Forelimb muscle (tissue), 1 donor: ENCODE results near the gene SLC25A39. TPM values are rescaled to one million over a fixed set of nuclear protein-coding genes. Genes with fewer than 3 reads are reported as not detected.

Experiments
- DNase-seq: peaks from one replicate; pipeline ENCODE4 v3.0.0-alpha.2; 2013; ENCODE audit warnings: low read depth
- polyA plus RNA-seq: library from polyadenylated mRNA; unstranded; fragments of 120-200 nt; gene quantifications from one replicate; pipeline ENCODE4 v1.2.1, GENCODE V29; 2013; ENCODE audit not compliant: insufficient read length

The SLC25A39 gene
- polyA plus RNA-seq, 1 donor = 54.3 TPM

- no peak for DNase-seq
Observed at GRCh38 chr17:44279346-44279665, 45.3 kb downstream of the SLC25A39 start.

GRCh38 chr17:44277976-44278375 is 46.6 kb downstream of the SLC25A39 start:
- no peak for DNase-seq

- DNase-seq = no peak
Observed at GRCh38 chr17:44273607-44274006, 51.0 kb downstream of the SLC25A39 start.

GRCh38 chr17:44272954-44273353 is 51.7 kb downstream of the SLC25A39 start:
- DNase-seq = no peak

GRCh38 chr17:44272321-44272951 is 52.2 kb downstream of the SLC25A39 start:
- DNase-seq = no peak

Other genes with a start within 250 kb of the SLC25A39 start
- 60.7 TPM for gene HDAC5, start 201.2 kb downstream of the SLC25A39 start, polyA plus RNA-seq
- gene HROB, start 182.9 kb downstream of the SLC25A39 start, polyA plus RNA-seq = 2.4 TPM
- 18.2 TPM for gene ASB16, start 154.1 kb downstream of the SLC25A39 start, polyA plus RNA-seq
- 53.3 TPM for gene TMUB2, start 137.9 kb downstream of the SLC25A39 start, polyA plus RNA-seq
- 54.2 TPM for gene ATXN7L3, start 124.9 kb downstream of the SLC25A39 start, polyA plus RNA-seq
- 60.6 TPM for gene UBTF, start 105.1 kb downstream of the SLC25A39 start, polyA plus RNA-seq
- 11.3 TPM for gene SLC4A1, start 56.7 kb downstream of the SLC25A39 start, polyA plus RNA-seq
- 2.0 TPM for gene RUNDC3A, start 16.2 kb downstream of the SLC25A39 start, polyA plus RNA-seq
- 218 TPM for gene GRN, start 20.5 kb upstream of the SLC25A39 start, polyA plus RNA-seq
- 105 TPM for gene FAM171A2, start 39.0 kb upstream of the SLC25A39 start, polyA plus RNA-seq
- 2.9 TPM for gene ITGA2B, start 64.8 kb upstream of the SLC25A39 start, polyA plus RNA-seq
- 28.2 TPM for gene GPATCH8, start 178.6 kb upstream of the SLC25A39 start, polyA plus RNA-seq
- gene FZD2, start 232.7 kb upstream of the SLC25A39 start, polyA plus RNA-seq = 14.5 TPM